LoVo (cell line): Measurements from ENCODE around the gene NEGR1.

ENCODE experiments used
- DNase-seq: peaks from one replicate; pipeline ENCODE4 v3.0.0-alpha.2; 2016; ENCODE audit warnings: low spot score

Gene NEGR1

GRCh38 chr1:71561206-71561605 lies 721.1 kb downstream of the NEGR1 start:
- no peak for DNase-seq

GRCh38 chr1:71559880-71560279 lies 722.5 kb downstream of the NEGR1 start:
- DNase-seq: no peak

- DNase-seq: no peak
Measured at GRCh38 chr1:71557138-71557537, 725.2 kb downstream of the NEGR1 start.

GRCh38 chr1:71548398-71548890 lies 733.9 kb downstream of the NEGR1 start:
- no peak for DNase-seq

- no peak for DNase-seq
Measured at GRCh38 chr1:71542155-71542554, 740.2 kb downstream of the NEGR1 start.

- no peak for DNase-seq
Measured at GRCh38 chr1:71533950-71534349, 748.4 kb downstream of the NEGR1 start.

- DNase-seq: no peak
Measured at GRCh38 chr1:71532343-71532742, 750.0 kb downstream of the NEGR1 start.

- no peak for DNase-seq
Measured at GRCh38 chr1:71526824-71527223, 755.5 kb downstream of the NEGR1 start.

GRCh38 chr1:71522721-71523120 lies 759.6 kb downstream of the NEGR1 start:
- no peak for DNase-seq

GRCh38 chr1:71521655-71522264 lies 760.6 kb downstream of the NEGR1 start:
- peak; percentile 27 for DNase-seq

GRCh38 chr1:71511505-71511904 lies 770.8 kb downstream of the NEGR1 start:
- DNase-seq: no peak

- DNase-seq: no peak
Measured at GRCh38 chr1:71510725-71511124, 771.6 kb downstream of the NEGR1 start.

- DNase-seq: no peak
Measured at GRCh38 chr1:71509051-71509595, 773.2 kb downstream of the NEGR1 start.

- no peak for DNase-seq
Measured at GRCh38 chr1:71502006-71502405, 780.3 kb downstream of the NEGR1 start.

GRCh38 chr1:71498542-71498941 lies 783.8 kb downstream of the NEGR1 start:
- DNase-seq: no peak

- DNase-seq: no peak
Measured at GRCh38 chr1:71494163-71494562, 788.2 kb downstream of the NEGR1 start.

- DNase-seq: no peak
Measured at GRCh38 chr1:71492298-71493041, 789.9 kb downstream of the NEGR1 start.

- DNase-seq: peak; percentile 12
Measured at GRCh38 chr1:71490432-71490831, 791.9 kb downstream of the NEGR1 start.

GRCh38 chr1:71488555-71489252 lies 793.6 kb downstream of the NEGR1 start:
- DNase-seq: no peak

GRCh38 chr1:71473331-71473730 lies 809.0 kb downstream of the NEGR1 start:
- DNase-seq: no peak

- no peak for DNase-seq
Measured at GRCh38 chr1:71465093-71465492, 817.2 kb downstream of the NEGR1 start.

GRCh38 chr1:71464016-71464415 lies 818.3 kb downstream of the NEGR1 start:
- DNase-seq: no peak

- no peak for DNase-seq
Measured at GRCh38 chr1:71463144-71463543, 819.2 kb downstream of the NEGR1 start.
